Measurements from ENCODE around the gene TXNRD1. TPM values are rescaled to one million over a fixed set of nuclear protein-coding genes. Genes with fewer than 3 reads are reported as not detected.
"Not testable (repeated sequence)": the region's sequence is repeated elsewhere in the genome, so short reads cannot be mapped to it uniquely, and the experiment has no call there.

The TXNRD1 gene
- total RNA-seq, 1 experiment from 2014 or later, result 69.4 TPM

- Histone ChIP-seq H3K27me3 (ENCODE audit: low read length) (no peaks in the 10 kb centered on the region), H4K20me1 (ENCODE audit: insufficient read depth, low read depth, low read length) (no peaks in the 10 kb centered on the region), H3K9me2 (replicated peaks; ENCODE audit: insufficient read depth, low read length) (no peaks in the 10 kb centered on the region), H3K4me3 (ENCODE audit: low read length) (no peak overlapping the region), H3K36me3 (ENCODE audit: insufficient read depth, low read length) (no peaks in the 10 kb centered on the region), H3K4me2 (ENCODE audit: low read depth, low read length, poor library complexity, severe bottlenecking) (no peak overlapping the region), H3K4me1 (ENCODE audit: low read length) (no peaks in the 10 kb centered on the region), H3K9me3 (ENCODE audit: low read length) (no peaks in the 10 kb centered on the region), H3K9ac (ENCODE audit: low read length) (no peak overlapping the region), H3K79me2 (ENCODE audit: low read length) (no peaks in the 10 kb centered on the region), H3K27ac (ENCODE audit: low read length) (no peak overlapping the region), H2AFZ (ENCODE audit: low read length) (no peak overlapping the region)
- no peak for DNase-seq
Measured at GRCh38 chr12:104385510-104385909, 169.9 kb downstream of the TXNRD1 start.

GRCh38 chr12:104386461-104386860 is 170.9 kb downstream of the TXNRD1 start:
- no peak for DNase-seq
- Histone ChIP-seq H3K27me3 (ENCODE audit: low read length) (no peaks in the 10 kb centered on the region), H3K27ac (ENCODE audit: low read length) (no peak overlapping the region), H3K4me2 (ENCODE audit: low read depth, low read length, poor library complexity, severe bottlenecking) (no peak overlapping the region), H2AFZ (ENCODE audit: low read length) (no peak overlapping the region), H3K4me1 (ENCODE audit: low read length) (no peaks in the 10 kb centered on the region), H3K4me3 (ENCODE audit: low read length) (no peak overlapping the region), H3K9me3 (ENCODE audit: low read length) (no peaks in the 10 kb centered on the region), H3K36me3 (ENCODE audit: insufficient read depth, low read length) (no peaks in the 10 kb centered on the region), H3K9me2 (replicated peaks; ENCODE audit: insufficient read depth, low read length) (no peaks in the 10 kb centered on the region), H4K20me1 (ENCODE audit: insufficient read depth, low read depth, low read length) (no peaks in the 10 kb centered on the region), H3K9ac (ENCODE audit: low read length) (no peak overlapping the region), H3K79me2 (ENCODE audit: low read length) (no peaks in the 10 kb centered on the region)

GRCh38 chr12:104387190-104387589 is 171.6 kb downstream of the TXNRD1 start:
- DNase-seq, result no peak
- Histone ChIP-seq H4K20me1 (ENCODE audit: insufficient read depth, low read depth, low read length) (no peaks in the 10 kb centered on the region), H3K9me2 (replicated peaks; ENCODE audit: insufficient read depth, low read length) (no peaks in the 10 kb centered on the region), H3K9me3 (ENCODE audit: low read length) (no peaks in the 10 kb centered on the region), H3K9ac (ENCODE audit: low read length) (no peak overlapping the region), H3K4me3 (ENCODE audit: low read length) (no peak overlapping the region), H3K27me3 (ENCODE audit: low read length) (no peaks in the 10 kb centered on the region), H3K4me2 (ENCODE audit: low read depth, low read length, poor library complexity, severe bottlenecking) (no peak overlapping the region), H3K4me1 (ENCODE audit: low read length) (no peaks in the 10 kb centered on the region), H3K79me2 (ENCODE audit: low read length) (no peaks in the 10 kb centered on the region), H2AFZ (ENCODE audit: low read length) (no peak overlapping the region), H3K36me3 (ENCODE audit: insufficient read depth, low read length) (no peaks in the 10 kb centered on the region), H3K27ac (ENCODE audit: low read length) (no peak overlapping the region)

- not testable (repeated sequence) for H3K9me3 ChIP-seq (ENCODE audit: low read length); H3K4me1 ChIP-seq (ENCODE audit: low read length); H3K36me3 ChIP-seq (ENCODE audit: insufficient read depth, low read length); H2AFZ ChIP-seq (ENCODE audit: low read length); H3K4me3 ChIP-seq (ENCODE audit: low read length); H3K9ac ChIP-seq (ENCODE audit: low read length); H3K9me2 ChIP-seq (replicated peaks; ENCODE audit: insufficient read depth, low read length); DNase-seq; H3K79me2 ChIP-seq (ENCODE audit: low read length); H3K4me2 ChIP-seq (ENCODE audit: low read depth, low read length, poor library complexity, severe bottlenecking); H4K20me1 ChIP-seq (ENCODE audit: insufficient read depth, low read depth, low read length); H3K27me3 ChIP-seq (ENCODE audit: low read length); H3K27ac ChIP-seq (ENCODE audit: low read length)
Measured at GRCh38 chr12:104394086-104394485, 178.5 kb downstream of the TXNRD1 start.

Other genes starting within 250 kb of the TXNRD1 start
- gene TDG, start 249.9 kb upstream of the TXNRD1 start, total RNA-seq (2014; rRNA removed; shearing (Covaris generic); ENCODE audit: low replicate concordance), result 28.0 and 38.9 TPM in 2 replicates
- not detected in 2 replicates for gene GLT8D2, start 165.6 kb upstream of the TXNRD1 start, total RNA-seq (2014; rRNA removed; shearing (Covaris generic); ENCODE audit: low replicate concordance)
- 9.6 and 17.2 TPM in 2 replicates for gene HCFC2, start 151.2 kb upstream of the TXNRD1 start, total RNA-seq (2014; rRNA removed; shearing (Covaris generic); ENCODE audit: low replicate concordance)
- 15.5 and 27.0 TPM in 2 replicates for gene NFYB, start 77.6 kb upstream of the TXNRD1 start, total RNA-seq (2014; rRNA removed; shearing (Covaris generic); ENCODE audit: low replicate concordance)
- 1.5 and 2.7 TPM in 2 replicates for gene EID3, start 88.0 kb downstream of the TXNRD1 start, total RNA-seq (2014; rRNA removed; shearing (Covaris generic); ENCODE audit: low replicate concordance)
- not detected in 2 replicates for gene CHST11, start 241.2 kb downstream of the TXNRD1 start, total RNA-seq (2014; rRNA removed; shearing (Covaris generic); ENCODE audit: low replicate concordance)

Data from Karpas-422 (cell line).